GM23248 (cell line): ENCODE data around the gene MYO10.

ENCODE experiments used
- EZH2 ChIP-seq: fragments of 200-600 bp; sonication (generic); IDR thresholded peaks from 2 replicates; pipeline ENCODE4 v1.6.1; 2018; ENCODE audit warnings: antibody characterized with exemption, mild to moderate bottlenecking; ENCODE audit not compliant: insufficient read depth, poor library complexity, severe bottlenecking
- EZH2phosphoT487 ChIP-seq: fragments of 200-600 bp; sonication (generic); IDR thresholded peaks from 2 replicates; pipeline ENCODE4 v1.6.1; 2018; ENCODE audit warnings: antibody characterized with exemption, moderate library complexity, mild to moderate bottlenecking, low read depth; ENCODE audit not compliant: insufficient read depth

- TF ChIP-seq EZH2 (no peak), EZH2phosphoT487 (no peak)
Observed at GRCh38 chr5:16912080-16912479, 24.0 kb downstream of the MYO10 start.
